Smooth muscle cell (in vitro differentiated cells): ENCODE results near the gene TMBIM1. TPM values are rescaled to one million over a fixed set of nuclear protein-coding genes. Genes with fewer than 3 reads are reported as not detected.

Source experiments
- DNase-seq: peaks from one replicate; lab custom pipeline; 2025; ENCODE audit not compliant: unreplicated experiment; lab: John Stamatoyannopoulos, UW
- H2AFZ ChIP-seq: fragments of 200-600 bp; sonication (generic); 2 replicates; pipeline ENCODE4 v1.6.0; 2016; ENCODE audit warnings: antibody characterized with exemption, low read depth, mild to moderate bottlenecking
- H3F3A ChIP-seq: fragments of 200-600 bp; sonication (generic); 2 replicates; pipeline ENCODE4 v1.6.0; 2017; ENCODE audit warnings: antibody characterized with exemption, low read depth
- H3K27ac ChIP-seq: fragments of 200-600 bp; sonication (generic); 2 replicates; pipeline ENCODE4 v1.5.1; 2016; ENCODE audit warnings: low read depth, mild to moderate bottlenecking
- H3K27me3 ChIP-seq: fragments of 200-600 bp; sonication (generic); 2 replicates; pipeline ENCODE4 v1.6.1; 2016; ENCODE audit warnings: low read depth, mild to moderate bottlenecking
- H3K36me3 ChIP-seq: fragments of 200-600 bp; sonication (generic); 2 replicates; pipeline ENCODE4 v1.5.1; 2016; ENCODE audit warnings: low read depth
- H3K4me1 ChIP-seq: fragments of 200-600 bp; sonication (generic); 2 replicates; pipeline ENCODE4 v1.5.1; 2016; ENCODE audit warnings: low read depth
- H3K4me2 ChIP-seq: fragments of 200-600 bp; sonication (generic); 2 replicates; pipeline ENCODE4 v1.6.0; 2016; ENCODE audit warnings: mild to moderate bottlenecking
- H3K4me3 ChIP-seq: fragments of 200-600 bp; sonication (generic); 2 replicates; pipeline ENCODE4 v1.5.1; 2016; ENCODE audit warnings: mild to moderate bottlenecking
- H3K79me2 ChIP-seq: fragments of 200-600 bp; sonication (generic); 2 replicates; pipeline ENCODE4 v1.6.0; 2016; ENCODE audit warnings: low read depth, mild to moderate bottlenecking
- H3K9ac ChIP-seq: fragments of 200-600 bp; sonication (generic); 2 replicates; pipeline ENCODE4 v1.6.0; 2016; ENCODE audit warnings: low read depth
- H3K9me3 ChIP-seq: fragments of 200-600 bp; sonication (generic); replicated peaks from 2 replicates; pipeline ENCODE4 v1.5.1; 2016; ENCODE audit warnings: low read depth
- H4K20me1 ChIP-seq: fragments of 200-600 bp; sonication (generic); 2 replicates; pipeline ENCODE4 v1.6.0; 2016; ENCODE audit warnings: low read depth
- CTCF ChIP-seq: fragments of 200-600 bp; sonication (generic); IDR thresholded peaks from 2 replicates; pipeline ENCODE4 v1.5.1; 2017; ENCODE audit warnings: borderline replicate concordance, mild to moderate bottlenecking, antibody characterized with exemption; ENCODE audit not compliant: insufficient read depth, poor library complexity, severe bottlenecking
- WGBS: methylation state at CpG from one replicate; pipeline ENCODE4 v1.1.7; 2016; ENCODE audit warnings: low lambda C conversion rate; 5-methylcytosine and 5-hydroxymethylcytosine counted together
- polyA plus RNA-seq: library from polyadenylated mRNA; unstranded; fragments of >200 nt; fragmentation: Nextera tagmentation; extraction: Ambion mirVana; gene quantifications from 2 replicates; pipeline ENCODE4 v1.2.1, GENCODE V29; 2016
- total RNA-seq: library from RNA; depleted of rRNA; stranded (reverse); fragments of >200 nt; gene quantifications from 2 replicates; pipeline ENCODE4 v1.2.3, GENCODE V29; 2014

The TMBIM1 gene
- total and polyA plus RNA-seq, 2 experiments from 2014 or later, result 109 to 121 TPM

- Histone ChIP-seq H4K20me1 (peaks cover 10% of the 10 kb centered on the region), H3K4me3 (no peak overlapping the region), H3K79me2 (peaks cover 80% of the 10 kb centered on the region), H3K9ac (peak overlapping the region; percentile 65), H3K4me1 (peaks cover 26% of the 10 kb centered on the region), H3K9me3 (no peaks in the 10 kb centered on the region), H3K27ac (peak overlapping the region; percentile 100), H3K27me3 (no peaks in the 10 kb centered on the region), H3K36me3 (no peaks in the 10 kb centered on the region), H3F3A (peaks cover 45% of the 10 kb centered on the region), H2AFZ (no peak overlapping the region), H3K4me2 (peak overlapping the region; percentile 71)
- 60% methylated on average over 16 of the region's 16 CpGs for WGBS
- DNase-seq, result peak; percentile 23
- TF ChIP-seq CTCF, result no peak
Observed at GRCh38 chr2:218284106-218284811, 8.0 kb downstream of the TMBIM1 start.

GRCh38 chr2:218282173-218282991, 9.9 kb downstream of the TMBIM1 start:
- H3K4me1 ChIP-seq, result peaks cover 22% of the 10 kb centered on the region
- H3K79me2 ChIP-seq, result peaks cover 66% of the 10 kb centered on the region
- H3K4me2 ChIP-seq, result peak overlapping the region; percentile 80
- no peaks in the 10 kb centered on the region for H3K27me3 ChIP-seq
- TF ChIP-seq CTCF, result no peak
- H3K9ac ChIP-seq, result peak overlapping the region; percentile 96
- peak overlapping the region; percentile 100 for H3K27ac ChIP-seq
- no peak overlapping the region for H2AFZ ChIP-seq
- no peaks in the 10 kb centered on the region for H3K36me3 ChIP-seq
- 35% methylated on average over 16 of the region's 17 CpGs for WGBS
- H3K4me3 ChIP-seq, result no peak overlapping the region
- H4K20me1 ChIP-seq, result peaks cover 14% of the 10 kb centered on the region
- peak; percentile 21 for DNase-seq
- H3F3A ChIP-seq, result peaks cover 30% of the 10 kb centered on the region
- no peaks in the 10 kb centered on the region for H3K9me3 ChIP-seq

GRCh38 chr2:218281449-218281848, 10.9 kb downstream of the TMBIM1 start:
- no peak for TF ChIP-seq CTCF
- Histone ChIP-seq H3F3A (peaks cover 27% of the 10 kb centered on the region), H4K20me1 (peaks cover 22% of the 10 kb centered on the region), H3K4me1 (peaks cover 19% of the 10 kb centered on the region), H3K36me3 (no peaks in the 10 kb centered on the region), H3K79me2 (peaks cover 65% of the 10 kb centered on the region), H3K9ac (peak overlapping the region; percentile 96), H3K4me3 (no peak overlapping the region), H3K9me3 (no peaks in the 10 kb centered on the region), H3K27me3 (no peaks in the 10 kb centered on the region), H2AFZ (no peak overlapping the region), H3K4me2 (peak overlapping the region; percentile 11), H3K27ac (peak overlapping the region; percentile 100)
- DNase-seq, result no peak
- 82% methylated on average over 3 of the region's 3 CpGs for WGBS
